H1 (cell line): ENCODE data around the gene TOMM22. TPM values are rescaled to one million over a fixed set of nuclear protein-coding genes. Genes with fewer than 3 reads are reported as not detected.

Experiments
- ASH2L ChIP-seq: fragments of 200-600, 300-600 bp; sonication (generic); IDR thresholded peaks from one replicate; pipeline ENCODE4 v1.7.1; 2017; ENCODE audit warnings: low read length
- BACH1 ChIP-seq: IDR thresholded peaks from 2 replicates; pipeline ENCODE4 v1.6.1; 2012; ENCODE audit warnings: low read length, improper control_type of control experiment
- BCL11A ChIP-seq, 2 experiments: IDR thresholded peaks; one replicate each; pipeline ENCODE4 v1.6.1; 2011; ENCODE audit warnings: low read depth in 2 of 2, low read length in 2 of 2, mild to moderate bottlenecking in 2 of 2
- BRCA1 ChIP-seq: IDR thresholded peaks from 2 replicates; pipeline ENCODE4 v1.6.1; 2012; ENCODE audit warnings: low read depth, low read length, improper control_type of control experiment
- CEBPB ChIP-seq: IDR thresholded peaks from 2 replicates; pipeline ENCODE4 v1.6.1; 2012; ENCODE audit warnings: low read depth, low read length
- E2F6 ChIP-seq: IDR thresholded peaks from 2 replicates; pipeline ENCODE4 v1.6.1; 2012; ENCODE audit warnings: inconsistent platforms
- GABPA ChIP-seq: IDR thresholded peaks from 2 replicates; pipeline ENCODE4 v1.6.1; 2011; ENCODE audit warnings: mild to moderate bottlenecking, low read length, moderate library complexity, borderline replicate concordance; ENCODE audit not compliant: insufficient read depth
- HDAC2 ChIP-seq, 2 experiments: fragments of 300-600 bp in 1 of 2; sonication (generic) in 1 of 2; IDR thresholded peaks; 2 replicates each; pipeline ENCODE4 v1.6.1; 2011 to 2012; ENCODE audit warnings: low read depth in 2 of 2, low read length in 2 of 2, mild to moderate bottlenecking in 2 of 2, moderate library complexity in 2 of 2, borderline replicate concordance in 1 of 2, inconsistent platforms in 1 of 2
- NANOG ChIP-seq: IDR thresholded peaks from 2 replicates; pipeline ENCODE4 v1.6.1; 2011; ENCODE audit warnings: low read length, low read depth, mild to moderate bottlenecking, inconsistent platforms; ENCODE audit not compliant: insufficient read depth, poor library complexity, severe bottlenecking
- POLR2A ChIP-seq, 2 experiments: IDR thresholded peaks; 1 replicate in 1 of 2; 2 replicates in 1 of 2; pipeline ENCODE4 v1.6.1; 2011; ENCODE audit warnings: low read depth in 2 of 2, low read length in 2 of 2, mild to moderate bottlenecking in 2 of 2; ENCODE audit errors: control extremely low read depth in 1 of 2
- POU5F1 ChIP-seq: IDR thresholded peaks from 2 replicates; pipeline ENCODE4 v1.6.1; 2011; ENCODE audit warnings: low read depth, mild to moderate bottlenecking, low read length, moderate library complexity
- RFX5 ChIP-seq: IDR thresholded peaks from 2 replicates; pipeline ENCODE4 v1.6.1; 2011; ENCODE audit warnings: low read depth, low read length, improper control_type of control experiment, borderline replicate concordance
- SAP30 ChIP-seq: fragments of 300-600 bp; sonication (generic); IDR thresholded peaks from 2 replicates; pipeline ENCODE4 v1.7.1; 2012; ENCODE audit warnings: low read length, moderate library complexity, mild to moderate bottlenecking, inconsistent platforms; ENCODE audit not compliant: insufficient read depth, insufficient replicate concordance
- TBP ChIP-seq: IDR thresholded peaks from 2 replicates; pipeline ENCODE4 v1.6.1; 2011; ENCODE audit warnings: low read depth, low read length, improper control_type of control experiment
- polyA plus RNA-seq, 7 experiments: library from polyadenylated mRNA; depleted of rRNA in 3 of 7; stranded (reverse) in 5 of 7; unstranded in 2 of 7; fragments of >200 nt in 5 of 7; fragments of 200-250 nt in 2 of 7; gene quantifications; 1 replicate in 5 of 7; 2 replicates in 1 of 7; 4 replicates in 1 of 7; pipeline versions ENCODE4 v1.2.1 to v1.2.3, GENCODE V29; 2011 to 2013; ENCODE audit warnings: missing spikeins in 2 of 7, mixed read lengths in 2 of 7
- total RNA-seq: library from RNA; stranded (reverse); fragmentation: NEBNext Ultra II Directional; extraction: Animal tissue kit (Norgen Biotek cat#: 25700); gene quantifications from 2 replicates; pipeline ENCODE4 v1.2.1, GENCODE V29; 2021
- TF ChIP-seq, protein P1 (sequence below): IDR thresholded peaks from 2 replicates; pipeline ENCODE4 v1.6.1; 2012; ENCODE audit warnings: inconsistent platforms

Gene TOMM22
- total and polyA plus RNA-seq, 2 of the 8 experiments (the other 6 are each of a cell fraction or from before 2014, with no cell fraction given), result 84.0 to 125 TPM

- TF ChIP-seq BCL11A (IDR thresholded peaks at IDR 0.05; ENCODE audit: low read depth in 2 of 2, low read length in 2 of 2) (no peak), POU5F1 (no peak), POLR2A (IDR thresholded peaks at IDR 0.05; ENCODE audit: control extremely low read depth in 1 of 2, low read depth in 2 of 2, low read length in 2 of 2) (peak; percentile 73 to 87), CEBPB (no peak), NANOG (peak; percentile 88), E2F6 (no peak; the same call in 1 of the 2 replicates), TBP (peak; percentile 90), BACH1 (0 out of 2 replicates have a peak, but pooled peaks have one; percentile 8), RFX5 (no peak), HDAC2 (IDR thresholded peaks at IDR 0.05; ENCODE audit: borderline replicate concordance in 1 of 2, low read depth in 2 of 2, low read length in 2 of 2) (no peak), BRCA1 (no peak), GABPA (no peak), SAP30 (no peak), ASH2L (no peak)
- TF ChIP-seq, protein P1, sequence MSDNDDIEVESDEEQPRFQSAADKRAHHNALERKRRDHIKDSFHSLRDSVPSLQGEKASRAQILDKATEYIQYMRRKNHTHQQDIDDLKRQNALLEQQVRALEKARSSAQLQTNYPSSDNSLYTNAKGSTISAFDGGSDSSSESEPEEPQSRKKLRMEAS, result no peak
These were observed 23.7 kb downstream of the TOMM22 start, which contains the start of gene GTPBP1 (continued) for GRCh38 chr22:38705235-38706100.
